Upper lobe of left lung (tissue), 6 donors: ENCODE data around the gene LRPAP1. TPM values are rescaled to one million over a fixed set of nuclear protein-coding genes. Genes with fewer than 3 reads are reported as not detected.
A peak's percentile ranks its signal among the peaks of the same experiment; 100 is the strongest.

Source experiments
- ATAC-seq, 2 donors: fragments of 200-7000 bp; cut with Tn5 transposase; one replicate each; pipeline ENCODE4 v1.9.1; 2022; ENCODE audit warnings: mild to moderate bottlenecking in 2 of 2, moderate library complexity in 2 of 2; ENCODE audit not compliant: low FRiP score in 2 of 2
- DNase-seq, 2 donors: peaks; one replicate each; pipeline ENCODE4 v3.0.0-alpha.2; 2019 to 2020
- H3K27ac ChIP-seq, 4 donors: fragments of 200-600 bp; sonication (generic); one replicate each; pipeline ENCODE4 v1.5.1; 2016 to 2019
- H3K27me3 ChIP-seq, 4 donors: fragments of 200-600 bp; sonication (generic); one replicate each; pipeline ENCODE4 v1.5.1; 2017 to 2019
- H3K36me3 ChIP-seq, 4 donors: fragments of 200-600 bp; sonication (generic); one replicate each; pipeline ENCODE4 v1.5.1; 2016 to 2019
- H3K4me1 ChIP-seq, 4 donors: fragments of 200-600 bp; sonication (generic); one replicate each; pipeline ENCODE4 v1.5.1; 2018 to 2019
- H3K4me3 ChIP-seq, 4 donors: fragments of 200-600 bp; sonication (generic); one replicate each; pipeline ENCODE4 v1.5.1; 2017 to 2019; ENCODE audit warnings: mild to moderate bottlenecking in 2 of 4, moderate library complexity in 1 of 4
- H3K9me3 ChIP-seq, 4 donors: fragments of 200-600 bp; sonication (generic); one replicate each; pipeline ENCODE4 v1.5.1; 2018 to 2019
- CTCF ChIP-seq, 6 experiments: fragments of 450-650 bp in 4 of 6; fragments of 200-600 bp in 2 of 6; sonication (generic) in 2 of 6; IDR thresholded peaks; one replicate each; pipeline ENCODE4 v1.5.1; 2016 to 2019; ENCODE audit warnings: antibody characterized with exemption in 6 of 6
- EP300 ChIP-seq, 4 donors: sonication (generic); formaldehyde crosslinking; IDR thresholded peaks; one replicate each; pipeline ENCODE4 v1.5.1; 2017; ENCODE audit warnings: antibody characterized with exemption in 4 of 4, control low read depth in 2 of 4
- POLR2A ChIP-seq, 4 donors: fragments of 450-650 bp; IDR thresholded peaks; one replicate each; pipeline ENCODE4 v1.5.1; 2016 to 2017; ENCODE audit warnings: antibody characterized with exemption in 4 of 4, mild to moderate bottlenecking in 2 of 4
- POLR2AphosphoS5 ChIP-seq, 2 donors: sonication (generic); formaldehyde crosslinking; IDR thresholded peaks; one replicate each; pipeline ENCODE4 v1.5.1; 2017; ENCODE audit warnings: antibody characterized with exemption in 2 of 2
- WGBS, 2 donors: methylation state at CpG; one replicate each; pipeline ENCODE4 v1.1.5; 2017 to 2018; 5-methylcytosine and 5-hydroxymethylcytosine counted together
- total RNA-seq, 6 donors: library from RNA; depleted of rRNA in 4 of 6; stranded (reverse); fragments of >200 nt in 4 of 6; gene quantifications; one replicate each; pipeline versions ENCODE4 v1.1.0 to v1.2.1, GENCODE V29; 2016 to 2021
- donor health status: DM: no; HTN: no; CAD: no; lungs with moderate emphysema.
- donor health status: DM: no; HTN: yes; CAD: no; lungs with severe emphysema.

The LRPAP1 gene
- total RNA-seq, 6 donors from 2014 or later = 98.5 to 267 (median 251) TPM

- ATAC-seq (no peak), DNase-seq (peak in 1 of 2 donors; percentile 79)
- TF ChIP-seq CTCF (IDR thresholded peaks at IDR 0.05) (no peak), POLR2AphosphoS5 (IDR thresholded peaks at IDR 0.05) (no peak), EP300 (IDR thresholded peaks at IDR 0.05) (no peak)
- Histone ChIP-seq H3K9me3 (no peaks in the 10 kb centered on the region), H3K4me3 (peak overlapping the region in 3 of 4 donors; percentile 40 to 58 (median 56)), H3K27ac (peak overlapping the region in 3 of 4 donors; percentile 0 to 37 (median 11)), H3K27me3 (peaks cover 0 to 12% (median 5%) of the 10 kb centered on the region in 4 donors), H3K36me3 (no peaks in the 10 kb centered on the region), H3K4me1 (peaks cover 7 to 30% (median 23%) of the 10 kb centered on the region in 4 donors)
- WGBS, 2 donors = 59 to 93% methylated on average over 3 to 6 of the region's 43 CpGs
Measured at GRCh38 chr4:3463556-3464348, 68.5 kb downstream of the LRPAP1 start.

GRCh38 chr4:3462790-3463415 is 69.3 kb downstream of the LRPAP1 start, which contains the start of gene DOK7:
Gene DOK7, plus strand, starts transcription at chr4:3463306. Its CDS starts 70 bp downstream, at chr4:3463376.
- peak in 1 of 2 donors; percentile 43 for ATAC-seq
- DNase-seq = peak; percentile 54 to 91
- Histone ChIP-seq H3K36me3 (no peaks in the 10 kb centered on the region), H3K4me3 (peak within 1 kb of the TSS; percentile 12 to 58 (median 48)), H3K9me3 (no peaks in the 10 kb centered on the region), H3K4me1 (peaks cover 7 to 30% (median 23%) of the 10 kb centered on the region in 4 donors), H3K27ac (peak within 1 kb of the TSS in 3 of 4 donors; percentile 37 to 64 (median 53)), H3K27me3 (peaks cover 0 to 12% (median 5%) of the 10 kb centered on the region in 4 donors)
- TF ChIP-seq EP300 (IDR thresholded peaks at IDR 0.05) (no peak), POLR2AphosphoS5 (IDR thresholded peaks at IDR 0.05) (no peak), CTCF (IDR thresholded peaks at IDR 0.05) (no peak), POLR2A (IDR thresholded peaks at IDR 0.05) (no peak)
- 9 to 10% methylated on average over 17 to 30 of the region's 44 CpGs for WGBS, 2 donors

- Histone ChIP-seq H3K9me3 (no peaks in the 10 kb centered on the region), H3K36me3 (no peaks in the 10 kb centered on the region), H3K4me1 (peaks cover 7 to 30% (median 23%) of the 10 kb centered on the region in 4 donors), H3K27me3 (peaks cover 0 to 12% (median 5%) of the 10 kb centered on the region in 4 donors), H3K27ac (peak overlapping the region in 3 of 4 donors; percentile 37 to 64 (median 53)), H3K4me3 (peak overlapping the region in 1 of 4 donors; percentile 58)
- WGBS, 2 donors = 87 to 90% methylated on average over 2 to 8 of the region's 10 CpGs
- DNase-seq (peak in 1 of 2 donors; percentile 43), ATAC-seq (no peak)
- TF ChIP-seq CTCF (IDR thresholded peaks at IDR 0.05) (no peak), EP300 (IDR thresholded peaks at IDR 0.05) (no peak), POLR2AphosphoS5 (IDR thresholded peaks at IDR 0.05) (no peak), POLR2A (IDR thresholded peaks at IDR 0.05) (no peak)
Measured at GRCh38 chr4:3462321-3462789, 69.9 kb downstream of the LRPAP1 start.

- no peak for TF ChIP-seq POLR2AphosphoS5 (IDR thresholded peaks at IDR 0.05)
- peak in 1 of 4 donors; percentile 42 for TF ChIP-seq POLR2A (IDR thresholded peaks at IDR 0.05)
- no peak for TF ChIP-seq CTCF (IDR thresholded peaks at IDR 0.05)
- no peak for TF ChIP-seq EP300 (IDR thresholded peaks at IDR 0.05)
- H3K4me1 ChIP-seq = peaks cover 7 to 30% (median 23%) of the 10 kb centered on the region in 4 donors
- no peak overlapping the region for H3K4me3 ChIP-seq
- DNase-seq (peak; percentile 69 to 90), ATAC-seq (peak; percentile 45 to 88)
- no peaks in the 10 kb centered on the region for H3K9me3 ChIP-seq
- peak overlapping the region; percentile 35 to 64 (median 46) for H3K27ac ChIP-seq
- no peaks in the 10 kb centered on the region for H3K36me3 ChIP-seq
- H3K27me3 ChIP-seq = peaks cover 0 to 12% (median 5%) of the 10 kb centered on the region in 4 donors
- 72 to 80% methylated on average over 3 to 24 of the region's 25 CpGs for WGBS, 2 donors
Measured at GRCh38 chr4:3461515-3462291, 70.5 kb downstream of the LRPAP1 start.
